Measurements from ENCODE around the gene ARNT2.

- TF ChIP-seq POLR2AphosphoS5 (IDR thresholded peaks at IDR 0.05; ENCODE audit: low read depth, low read length), result no peak
- no peak for TF ChIP-seq POLR2A (IDR thresholded peaks at IDR 0.05; ENCODE audit: low read depth, low read length)
- no peak for TF ChIP-seq TAF1 (IDR thresholded peaks at IDR 0.05; ENCODE audit: low read depth, low read length)
- TF ChIP-seq SPI1 (IDR thresholded peaks at IDR 0.05; ENCODE audit: low read depth, low read length), result no peak
Observed at GRCh38 chr15:80404057-80404760, at the start of gene ARNT2.
